Kidney epithelial cell (primary cell): ENCODE measurements around the gene P2RX4. TPM values are rescaled to one million over a fixed set of nuclear protein-coding genes. Genes with fewer than 3 reads are reported as not detected.
"Not testable (repeated sequence)": the region's sequence is repeated elsewhere in the genome, so short reads cannot be mapped to it uniquely, and the experiment has no call there.

Experiments used
- DNase-seq: peaks from one replicate; pipeline ENCODE4 v3.0.0-alpha.2; 2010; ENCODE audit warnings: low read depth
- H3K27me3 ChIP-seq: 2 replicates; pipeline ENCODE4 v1.6.0; 2011; ENCODE audit warnings: low read length; ENCODE audit not compliant: control insufficient read depth, insufficient read depth
- H3K36me3 ChIP-seq: 2 replicates; pipeline ENCODE4 v1.5.1; 2011; ENCODE audit warnings: low read length; ENCODE audit not compliant: control insufficient read depth, insufficient read depth
- H3K4me3 ChIP-seq: 2 replicates; pipeline ENCODE4 v1.5.1; 2011; ENCODE audit warnings: low read depth, mild to moderate bottlenecking, control low read depth, low read length
- CTCF ChIP-seq: IDR thresholded peaks from 2 replicates; pipeline ENCODE4 v1.5.1; 2011; ENCODE audit warnings: mild to moderate bottlenecking, moderate library complexity, low read length, control low read depth, inconsistent platforms; ENCODE audit not compliant: insufficient read depth, poor library complexity, severe bottlenecking
- total RNA-seq: library from RNA; depleted of rRNA; stranded (reverse); fragments of >200 nt; gene quantifications from 2 replicates; pipeline ENCODE4 v1.2.3, GENCODE V29; 2015

Gene P2RX4
- total RNA-seq, 1 donor from 2014 or later: 119 TPM

DNA sequence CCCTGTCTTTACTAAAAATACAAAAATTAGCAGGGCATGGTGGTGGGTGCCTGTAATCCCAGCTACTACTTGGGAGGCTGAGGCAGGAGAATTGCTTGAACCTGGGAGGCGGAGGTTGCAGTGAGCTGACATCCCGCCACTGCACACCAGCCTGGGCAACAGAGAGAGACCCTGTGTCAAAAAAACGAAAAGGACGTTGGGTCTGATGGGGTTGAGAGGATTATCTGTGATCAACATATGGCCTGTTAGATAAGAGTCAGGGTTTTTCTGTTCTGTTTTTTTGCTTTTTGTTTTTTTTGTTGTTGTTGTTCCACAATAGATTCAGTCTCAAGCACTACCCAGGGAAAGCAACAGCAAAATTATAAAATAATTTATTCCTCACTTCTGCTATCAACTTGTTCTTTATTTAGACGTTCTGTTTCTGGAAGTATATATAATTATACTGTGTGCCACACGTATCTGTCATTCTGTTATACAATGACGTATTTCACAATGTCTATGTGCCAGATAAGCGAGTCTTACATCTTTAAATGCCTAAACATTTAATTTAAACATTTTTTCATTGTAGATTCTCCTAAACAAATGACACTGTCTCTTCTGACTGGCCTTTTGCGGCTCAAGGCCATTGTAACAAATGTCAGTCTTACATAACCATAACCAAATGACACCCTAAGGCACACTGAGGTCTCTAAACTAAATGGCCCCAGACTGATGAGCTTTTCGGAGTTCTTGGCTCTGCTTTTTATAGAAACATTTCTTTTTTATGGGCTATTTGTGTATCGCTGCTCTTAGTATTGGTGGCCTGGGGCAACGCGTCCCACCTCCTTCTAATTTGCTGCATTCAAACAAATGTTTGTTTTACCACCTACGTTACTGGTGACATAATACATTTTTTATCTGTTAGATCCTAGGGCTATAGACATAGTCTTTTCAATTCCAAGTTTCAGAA, 7.2 kb upstream of the P2RX4 start:
- Histone ChIP-seq H3K4me3 (no peak overlapping the region), H3K27me3 (no peaks in the 10 kb centered on the region), H3K36me3 (no peaks in the 10 kb centered on the region)
- TF ChIP-seq CTCF: no peak
- no peak for DNase-seq

GRCh38 chr12:121203482-121203881, 6.4 kb upstream of the P2RX4 start:
- Histone ChIP-seq H3K4me3 (no peak overlapping the region), H3K27me3 (no peaks in the 10 kb centered on the region), H3K36me3 (no peaks in the 10 kb centered on the region)
- DNase-seq: no peak
- TF ChIP-seq CTCF: no peak

GRCh38 chr12:121205491-121205890, 4.4 kb upstream of the P2RX4 start:
- TF ChIP-seq CTCF: no peak
- Histone ChIP-seq H3K27me3 (no peaks in the 10 kb centered on the region), H3K4me3 (no peak overlapping the region)

DNA sequence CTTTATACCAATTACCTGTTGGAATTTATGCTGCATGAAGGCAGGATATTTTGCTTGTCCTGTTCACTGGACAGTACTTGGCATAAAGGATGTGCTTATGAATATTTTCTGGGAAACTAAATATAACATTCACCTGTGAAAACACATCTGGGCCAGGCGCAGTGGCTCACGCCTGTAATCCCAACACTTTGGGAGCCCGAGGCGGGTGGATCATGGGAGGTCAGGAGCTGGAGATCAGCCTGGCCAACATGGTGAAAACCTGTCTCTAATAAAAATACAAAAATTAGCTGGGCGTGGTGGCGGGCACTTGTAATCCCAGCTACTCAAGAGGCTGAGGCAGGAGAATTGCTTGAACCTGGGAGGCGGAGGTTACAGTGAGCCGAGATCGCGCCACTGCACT, 1.4 kb upstream of the P2RX4 start:
- not testable (repeated sequence) for H3K27me3 ChIP-seq, DNase-seq, H3K4me3 ChIP-seq, H3K36me3 ChIP-seq

More at GRCh38 chr12:121205491-121205890, 4.4 kb upstream of the P2RX4 start:
- no peak for DNase-seq
- no peaks in the 10 kb centered on the region for H3K36me3 ChIP-seq

DNA sequence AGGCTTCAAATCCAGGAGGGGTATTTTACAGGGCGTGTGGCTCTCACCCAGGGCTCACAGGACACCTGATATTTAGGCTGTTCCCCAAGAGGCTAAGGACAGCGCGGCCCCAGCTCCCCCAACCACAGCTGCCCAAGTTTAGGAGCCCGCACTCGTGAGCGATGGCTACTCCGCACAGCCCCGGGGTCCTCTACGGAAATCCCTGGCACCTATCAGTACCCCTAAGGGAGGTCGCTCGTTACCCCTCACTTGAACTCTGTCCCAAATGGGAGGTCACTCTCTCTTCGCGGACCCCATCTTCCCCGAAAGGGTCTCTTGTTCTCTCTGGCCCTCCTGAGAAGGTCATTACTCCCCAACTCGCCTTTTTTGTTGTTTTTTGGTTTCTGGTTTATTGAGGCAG, 708 bp upstream of the P2RX4 start:
- Histone ChIP-seq H3K36me3 (no peaks in the 10 kb centered on the region), H3K4me3 (no peak overlapping the region), H3K27me3 (no peaks in the 10 kb centered on the region)
- TF ChIP-seq CTCF: no peak
- no peak for DNase-seq

- Histone ChIP-seq H3K36me3 (no peaks in the 10 kb centered on the region), H3K27me3 (no peaks in the 10 kb centered on the region), H3K4me3 (no peak overlapping the region)
- TF ChIP-seq CTCF: no peak
- no peak for DNase-seq
Measured at GRCh38 chr12:121212875-121213274, 2.9 kb downstream of the P2RX4 start.
